SH-SY5Y (cell line): ENCODE results near the gene SYTL4.

Experiments
- GATA2 ChIP-seq: IDR thresholded peaks from 2 replicates; pipeline ENCODE4 v1.6.1; 2011; ENCODE audit warnings: mild to moderate bottlenecking, low read depth, low read length
- GATA3 ChIP-seq: IDR thresholded peaks from 2 replicates; pipeline ENCODE4 v1.6.1; 2011; ENCODE audit warnings: low read depth, mild to moderate bottlenecking, low read length, moderate library complexity

The SYTL4 gene

GRCh38 chrX:100643956-100644860 lies 87.7 kb downstream of the SYTL4 start, which contains the start of gene SRPX2:
SRPX2 (plus strand) TSS chrX:100644199; CDS start chrX:100646323, 2,124 bp downstream.
- no peak for TF ChIP-seq GATA3
- TF ChIP-seq GATA2, result no peak

- TF ChIP-seq GATA3 (no peak), GATA2 (no peak)
Measured at GRCh38 chrX:100643212-100643611, 88.7 kb downstream of the SYTL4 start.

DNA sequence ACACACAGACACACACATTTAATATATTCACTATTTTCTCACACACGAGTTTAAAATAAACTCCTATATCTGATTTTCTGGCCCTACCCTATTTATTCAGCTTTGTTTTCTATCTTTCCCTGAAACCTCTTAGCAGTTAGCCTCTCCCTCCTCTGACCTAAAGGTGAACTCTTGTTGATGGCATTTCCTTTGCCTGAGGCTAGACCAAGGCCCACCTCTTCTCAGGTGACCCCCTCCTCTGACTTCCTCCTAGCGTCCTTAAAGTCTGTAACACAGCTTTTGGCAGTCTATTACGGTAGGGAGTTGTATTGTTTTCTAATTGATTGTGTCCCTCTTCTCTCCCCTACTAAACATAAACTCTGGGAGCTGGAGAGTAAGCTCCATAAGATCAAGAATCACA lies 89.6 kb downstream of the SYTL4 start:
- TF ChIP-seq GATA2, result no peak
- TF ChIP-seq GATA3, result no peak

DNA sequence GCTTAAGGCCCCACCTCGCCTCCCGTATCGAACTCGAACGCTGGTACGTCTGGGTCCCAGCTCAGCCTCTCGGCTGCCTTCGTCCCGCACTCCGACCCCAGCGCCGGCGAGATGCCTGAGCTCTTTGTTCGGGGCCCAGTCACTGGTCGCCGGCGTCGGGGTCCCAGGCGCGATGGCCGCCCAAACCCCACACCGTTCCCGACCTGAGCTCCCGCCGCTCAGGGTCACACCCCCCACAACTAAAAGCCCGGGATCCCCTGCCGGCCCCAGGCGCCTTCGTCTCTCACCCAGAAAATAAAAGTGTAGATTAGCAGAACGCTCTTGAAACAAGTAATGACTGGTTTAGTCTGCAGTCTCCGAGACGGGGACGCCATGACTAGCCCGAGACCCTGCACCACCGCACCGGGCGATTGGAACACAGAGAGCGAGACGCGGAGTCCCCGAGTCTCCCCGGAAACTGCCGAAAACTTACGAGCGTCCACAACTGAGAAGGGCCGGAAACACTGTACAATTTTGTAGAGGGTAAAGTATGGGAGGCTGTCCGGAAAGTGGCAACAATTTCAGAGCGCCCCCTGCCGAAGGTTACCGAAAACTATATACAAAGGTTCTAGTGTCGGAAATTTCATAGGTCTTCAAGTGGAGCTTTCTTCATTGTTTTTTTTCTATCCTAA lies 95.5 kb downstream of the SYTL4 start, which contains the start of gene TSPAN6:
Gene TSPAN6 (minus strand): TSS at position 486 of the 671 bp plus-strand sequence. CDS start 112 bp downstream, at position 374.
- no peak for TF ChIP-seq GATA2
- no peak for TF ChIP-seq GATA3

GRCh38 chrX:100635989-100636320 lies 96.0 kb downstream of the SYTL4 start:
- no peak for TF ChIP-seq GATA3
- no peak for TF ChIP-seq GATA2

DNA sequence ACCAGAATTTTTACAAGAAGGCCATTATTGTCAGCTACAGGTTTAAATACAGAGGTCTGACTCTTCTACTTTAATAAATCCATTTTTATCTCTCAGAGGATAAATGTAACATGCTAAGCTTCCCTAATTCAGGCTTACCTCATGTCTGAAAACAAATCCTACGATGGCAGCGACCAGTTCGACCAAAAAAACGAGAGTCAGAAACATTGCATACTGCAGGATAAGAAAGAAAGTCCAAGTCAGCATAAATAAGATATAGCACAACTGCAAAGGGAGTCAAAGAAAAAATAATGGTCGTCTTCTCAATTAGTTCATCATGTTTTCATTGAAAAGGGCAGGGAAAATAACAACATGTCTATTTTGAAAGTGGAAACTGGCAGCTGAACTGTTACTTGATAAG lies 96.9 kb downstream of the SYTL4 start:
- TF ChIP-seq GATA2, result no peak
- no peak for TF ChIP-seq GATA3

DNA sequence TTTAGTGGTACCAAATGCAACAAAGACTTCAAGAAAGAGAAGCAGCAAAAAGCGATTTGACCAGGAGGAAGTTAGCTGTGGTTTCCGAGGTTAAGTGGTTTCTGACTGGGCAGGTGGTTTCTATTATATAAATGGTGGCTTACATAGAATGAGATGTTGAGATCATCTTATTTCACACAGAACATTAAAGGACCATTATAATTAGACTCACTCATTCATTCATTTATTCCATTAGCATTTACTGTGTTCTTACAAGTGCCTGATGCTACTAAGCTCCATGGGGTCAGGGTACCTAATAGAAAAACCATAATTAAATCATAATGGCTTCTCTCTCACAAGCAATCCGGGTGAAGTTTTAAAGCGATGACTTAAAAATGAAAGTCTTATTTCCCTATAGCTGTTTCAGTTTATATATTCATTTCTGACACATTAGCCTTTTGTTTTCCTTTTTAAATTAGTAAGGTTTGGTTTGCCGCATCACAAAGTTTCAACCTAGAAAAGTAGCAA lies 105.9 kb downstream of the SYTL4 start:
- TF ChIP-seq GATA2 (no peak), GATA3 (no peak)
